WI38 (cell line): ENCODE results near the gene PALM3.

Source experiments
- H3K4me3 ChIP-seq: 2 replicates; pipeline ENCODE4 v1.5.1; 2011; ENCODE audit warnings: low read depth, mild to moderate bottlenecking, control low read depth, low read length
- CTCF ChIP-seq: IDR thresholded peaks from 2 replicates; pipeline ENCODE4 v1.5.1; 2012; ENCODE audit warnings: low read depth, mild to moderate bottlenecking, control low read depth, low read length

The PALM3 gene

GRCh38 chr19:14093117-14093823, 31.4 kb upstream of the PALM3 start:
- TF ChIP-seq CTCF, result no peak
- H3K4me3 ChIP-seq, result no peak overlapping the region

DNA sequence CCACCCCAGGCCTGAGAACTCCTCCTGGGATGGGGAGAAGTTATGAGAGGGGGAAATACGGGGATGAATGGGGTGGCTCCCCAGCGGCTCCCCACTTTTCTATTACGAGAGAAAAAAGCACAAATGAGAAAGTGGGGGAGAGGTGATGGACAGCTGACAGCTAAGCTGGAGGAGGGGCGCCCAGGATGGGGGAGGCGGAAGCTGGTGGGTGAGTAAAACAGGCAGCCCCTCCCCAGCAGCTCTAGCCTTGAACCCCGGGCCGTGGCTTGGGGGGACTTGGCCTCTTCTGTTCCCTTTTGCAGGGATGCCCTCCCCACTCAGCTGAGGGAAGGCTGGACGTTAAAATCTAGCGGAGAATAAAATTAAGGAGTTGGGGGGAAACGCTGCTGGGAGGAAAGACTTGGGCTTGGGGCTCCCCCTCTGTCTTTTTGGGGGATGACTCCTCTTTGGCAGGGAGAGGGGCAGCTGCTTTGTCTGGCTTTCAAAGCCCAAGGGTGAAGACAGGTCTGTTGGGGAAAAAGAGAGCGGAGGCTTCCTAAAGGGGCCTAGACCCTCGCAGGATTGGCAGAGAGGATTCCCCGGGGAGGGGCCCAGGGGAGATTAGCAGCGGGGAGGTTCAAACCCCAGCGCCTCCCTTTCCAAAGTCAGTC, 30.1 kb upstream of the PALM3 start:
- no peak for TF ChIP-seq CTCF
- peak overlapping the region; percentile 60 for H3K4me3 ChIP-seq

- peak overlapping the region; percentile 60 for H3K4me3 ChIP-seq
Observed at GRCh38 chr19:14091081-14091812, 29.4 kb upstream of the PALM3 start.

GRCh38 chr19:14090509-14091080, 28.7 kb upstream of the PALM3 start, which contains the start of gene SAMD1:
SAMD1 (minus strand) TSS chr19:14090751.
- no peak for TF ChIP-seq CTCF
- peak within 1 kb of the TSS; percentile 60 for H3K4me3 ChIP-seq

More at GRCh38 chr19:14091081-14091812, 29.4 kb upstream of the PALM3 start:
- TF ChIP-seq CTCF, result no peak

GRCh38 chr19:14089662-14090508, 28.0 kb upstream of the PALM3 start:
- peak overlapping the region; percentile 57 for H3K4me3 ChIP-seq
- no peak for TF ChIP-seq CTCF

GRCh38 chr19:14089412-14089661, 27.5 kb upstream of the PALM3 start:
- TF ChIP-seq CTCF, result no peak
- peak overlapping the region; percentile 52 for H3K4me3 ChIP-seq
